ENCODE data around the gene NUP210. TPM values are rescaled to one million over a fixed set of nuclear protein-coding genes. Genes with fewer than 3 reads are reported as not detected.
"Not testable (repeated sequence)": the region's sequence is repeated elsewhere in the genome, so short reads cannot be mapped to it uniquely, and the experiment has no call there.

NUP210 gene
- total RNA-seq, 2 experiments from 2014 or later: 196 to 204 TPM

DNA sequence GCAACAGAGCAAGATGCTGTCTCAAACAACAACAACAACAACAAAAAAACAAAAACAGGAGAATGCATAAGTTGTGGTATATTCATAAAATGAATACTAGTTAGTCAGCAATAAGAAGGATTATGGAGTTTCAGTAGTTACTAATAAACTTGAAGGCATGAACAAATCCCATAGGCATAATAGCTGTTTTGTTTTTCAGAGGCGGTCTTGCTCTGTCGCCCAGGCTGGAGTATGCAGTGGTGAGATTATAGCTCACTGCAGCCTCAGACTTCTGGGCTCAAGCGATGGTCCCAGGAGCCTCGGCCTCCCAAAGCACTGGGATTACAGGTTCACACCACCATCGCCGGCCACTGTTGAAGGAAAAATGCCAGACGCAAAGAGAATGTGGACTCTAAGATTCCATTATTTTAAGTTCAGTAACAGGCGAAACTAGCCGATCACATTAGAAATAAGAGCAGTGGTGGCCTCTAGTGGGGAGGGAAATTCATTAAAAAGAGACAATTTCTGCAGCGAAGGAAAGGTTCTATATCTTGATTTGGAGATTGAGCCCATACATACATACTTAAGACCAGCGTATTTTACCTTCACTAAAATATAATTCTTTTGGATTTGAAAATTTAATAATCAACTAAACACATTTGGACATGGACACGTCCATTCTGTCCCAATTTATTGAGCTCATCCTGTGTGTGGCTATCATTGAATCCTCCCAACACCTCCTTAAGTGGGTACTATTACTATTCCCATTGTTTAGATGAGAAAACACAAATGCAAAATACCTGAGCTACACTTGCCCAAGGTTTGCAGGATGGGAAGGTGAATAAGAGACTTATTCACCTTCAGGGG is 32.6 kb upstream of the NUP210 start:
- peaks cover 26% of the 10 kb centered on the region for H3K4me1 Mint-ChIP-seq
- POLR2A ChIA-PET: no interaction called here
- H3K27ac Mint-ChIP-seq: peak overlapping the region; percentile 90
- H3K27me3 Mint-ChIP-seq: peaks cover 2% of the 10 kb centered on the region
- DNase-seq: peak; percentile 69
- no peaks in the 10 kb centered on the region for H3K9me3 Mint-ChIP-seq
- CTCF ChIA-PET: interaction anchor here (0.6 to 4.8 kb wide), 17 partner anchors 10 to 440 kb away, joined by 3 to 37 read pairs (median 4); partner anchors contain the start of gene NUP210
- peak overlapping the region; percentile 85 for H3K4me3 Mint-ChIP-seq
- H3K36me3 Mint-ChIP-seq (ENCODE audit: low read depth): no peaks in the 10 kb centered on the region

DNA sequence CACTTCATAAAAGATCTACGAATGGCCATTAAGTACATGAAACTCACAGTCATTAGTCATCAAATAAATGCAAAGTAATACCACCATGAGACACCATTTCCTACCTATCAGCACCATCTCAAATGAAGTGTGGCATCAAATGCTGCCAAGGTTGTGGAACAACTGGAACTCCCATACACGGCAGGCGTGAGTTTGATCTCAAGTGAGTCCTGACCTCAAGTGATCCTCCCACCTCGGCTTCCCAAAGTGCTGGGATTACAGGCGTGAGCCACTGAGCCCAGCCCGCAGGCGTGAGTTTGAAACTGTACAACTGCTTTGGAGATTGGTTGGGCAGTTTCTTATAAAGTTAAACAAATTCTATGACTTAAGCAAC is 31.2 kb upstream of the NUP210 start:
- ChIA-PET CTCF (interaction anchor here (0.7 to 4.8 kb wide), 13 partner anchors 11 to 659 kb away, joined by 3 to 37 read pairs (median 10); partner anchors contain the start of gene NUP210), POLR2A (interaction anchor here (0.6 kb wide), 1 partner anchor 927 kb away, joined by 3 read pairs; no protein-coding TSS in a partner anchor)
- H3K27me3 Mint-ChIP-seq: no peaks in the 10 kb centered on the region
- DNase-seq: peak; percentile 9
- peaks cover 26% of the 10 kb centered on the region for H3K4me1 Mint-ChIP-seq
- no peaks in the 10 kb centered on the region for H3K9me3 Mint-ChIP-seq
- H3K27ac Mint-ChIP-seq: peak overlapping the region; percentile 90
- no peaks in the 10 kb centered on the region for H3K36me3 Mint-ChIP-seq (ENCODE audit: low read depth)
- peak overlapping the region; percentile 85 for H3K4me3 Mint-ChIP-seq

DNA sequence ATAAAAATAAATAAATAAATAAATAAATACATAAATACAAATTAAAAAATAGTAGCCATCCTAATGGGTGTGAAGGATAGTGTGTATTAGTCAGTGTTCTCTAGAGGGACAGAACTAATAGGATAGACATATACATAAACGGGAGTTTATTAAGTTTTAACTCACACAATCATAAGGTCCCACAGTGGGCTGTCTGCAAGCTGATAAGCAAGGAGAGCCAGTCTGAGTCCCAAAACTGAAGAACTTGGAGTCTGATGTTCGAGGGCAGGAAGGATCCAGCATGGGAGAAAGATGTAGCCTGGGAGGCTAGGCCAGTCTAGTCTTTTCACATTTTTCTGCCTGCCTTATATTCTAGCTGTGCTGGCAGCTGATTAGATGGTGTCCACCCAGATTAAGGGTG is 22.8 kb upstream of the NUP210 start:
- H3K4me1 Mint-ChIP-seq; H3K27ac Mint-ChIP-seq; H3K27me3 Mint-ChIP-seq; H3K9me3 Mint-ChIP-seq; POLR2A ChIA-PET; H3K36me3 Mint-ChIP-seq (ENCODE audit: low read depth); H3K4me3 Mint-ChIP-seq; DNase-seq: not testable (repeated sequence)
- CTCF ChIA-PET: interaction anchor here (0.8 kb wide), 1 partner anchor 16 kb away, joined by 3 read pairs; no protein-coding TSS in a partner anchor

DNA sequence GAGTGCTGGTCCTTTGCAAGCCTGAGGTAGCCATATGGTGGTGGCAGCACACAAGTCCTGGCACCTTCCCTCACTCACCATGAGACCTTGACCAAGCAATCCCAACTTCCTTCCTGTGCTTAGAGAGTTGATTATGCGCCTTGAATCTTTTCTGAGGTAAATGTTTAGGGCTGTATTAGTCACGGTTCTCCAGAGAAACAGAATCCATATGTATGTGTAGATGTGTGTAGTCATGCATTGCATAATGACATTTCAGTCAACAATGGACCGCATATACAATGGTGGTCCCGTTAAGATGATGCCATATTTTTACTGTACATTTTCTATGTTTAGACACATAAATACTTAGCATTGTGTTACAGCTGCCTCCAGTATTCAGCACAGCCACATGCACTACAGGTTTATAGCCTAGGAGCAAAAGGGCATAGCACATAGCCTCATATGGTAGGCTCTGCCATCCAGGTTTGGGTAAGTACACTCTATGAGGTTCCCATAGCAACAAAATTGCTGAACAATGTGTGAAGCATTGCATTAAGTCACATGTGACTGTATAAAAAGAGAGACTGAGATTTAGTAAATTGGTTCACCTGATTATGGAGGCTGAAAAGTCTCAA is 20.2 kb upstream of the NUP210 start:
- no peaks in the 10 kb centered on the region for H3K4me1 Mint-ChIP-seq
- DNase-seq: no peak

DNA sequence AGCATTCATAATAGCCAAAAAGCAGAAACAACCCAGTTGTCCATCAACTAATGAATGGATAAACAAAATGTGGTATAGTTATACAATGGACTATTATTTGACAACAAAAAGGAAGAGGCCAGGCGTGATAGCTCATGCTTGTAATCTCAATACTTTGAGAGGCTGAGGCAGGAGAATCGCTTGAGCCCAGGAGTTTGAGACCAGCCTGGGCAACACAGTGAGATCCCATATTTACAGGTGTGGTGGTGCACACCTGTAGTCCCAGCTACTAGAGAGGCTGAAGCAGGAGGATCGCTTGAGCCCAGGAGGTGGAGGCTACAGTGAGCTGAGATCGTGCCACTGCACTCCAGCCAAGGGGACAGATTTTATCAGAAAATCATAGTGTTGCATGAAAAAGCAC is 16.1 kb upstream of the NUP210 start:
- CTCF ChIA-PET; DNase-seq; H3K27ac Mint-ChIP-seq; H3K4me1 Mint-ChIP-seq; POLR2A ChIA-PET; H3K36me3 Mint-ChIP-seq (ENCODE audit: low read depth); H3K4me3 Mint-ChIP-seq; H3K9me3 Mint-ChIP-seq: not testable (repeated sequence)
- H3K27me3 Mint-ChIP-seq: peaks cover 21% of the 10 kb centered on the region

More for the DNA sequence above, 20.2 kb upstream of the NUP210 start:
- no peak overlapping the region for H3K27ac Mint-ChIP-seq
- ChIA-PET CTCF (no interaction called here), POLR2A (no interaction called here)
- H3K4me3 Mint-ChIP-seq: no peak overlapping the region
- H3K36me3 Mint-ChIP-seq (ENCODE audit: low read depth): no peaks in the 10 kb centered on the region
- H3K27me3 Mint-ChIP-seq: peaks cover 13% of the 10 kb centered on the region
- H3K9me3 Mint-ChIP-seq: no peaks in the 10 kb centered on the region

DNA sequence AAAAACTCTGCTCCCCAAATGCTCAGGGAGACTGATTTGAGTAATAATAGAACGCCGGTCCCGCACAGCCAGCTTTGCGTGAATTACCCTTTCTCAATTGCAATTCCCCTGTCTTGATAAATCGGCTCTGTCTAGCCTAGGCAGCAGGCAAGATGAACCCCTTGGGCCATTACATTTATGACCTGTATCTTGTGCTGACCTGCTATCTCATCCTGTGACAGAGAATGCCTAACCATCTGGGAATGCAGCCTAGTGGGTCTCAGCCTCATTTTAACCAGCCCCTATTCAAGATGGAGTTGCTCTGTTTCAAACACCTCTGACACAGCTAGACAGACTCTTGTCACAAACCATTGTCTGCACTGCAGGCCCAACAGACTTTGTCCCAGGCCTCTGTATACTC is 13.8 kb upstream of the NUP210 start:
- CTCF ChIA-PET: interaction anchor here (0.8 to 2.0 kb wide), 3 partner anchors 27 to 85 kb away, joined by 3 to 6 read pairs (median 4); no protein-coding TSS in a partner anchor
- POLR2A ChIA-PET: interaction anchor here (0.6 kb wide), 1 partner anchor 64 kb away, joined by 3 read pairs; no protein-coding TSS in a partner anchor
- H3K4me1 Mint-ChIP-seq: peaks cover 7% of the 10 kb centered on the region
- peaks cover 6% of the 10 kb centered on the region for H3K9me3 Mint-ChIP-seq
- H3K4me3 Mint-ChIP-seq: no peak overlapping the region
- no peak overlapping the region for H3K27ac Mint-ChIP-seq
- H3K27me3 Mint-ChIP-seq: peaks cover 21% of the 10 kb centered on the region
- DNase-seq: no peak
- peaks cover 3% of the 10 kb centered on the region for H3K36me3 Mint-ChIP-seq (ENCODE audit: low read depth)

DNA sequence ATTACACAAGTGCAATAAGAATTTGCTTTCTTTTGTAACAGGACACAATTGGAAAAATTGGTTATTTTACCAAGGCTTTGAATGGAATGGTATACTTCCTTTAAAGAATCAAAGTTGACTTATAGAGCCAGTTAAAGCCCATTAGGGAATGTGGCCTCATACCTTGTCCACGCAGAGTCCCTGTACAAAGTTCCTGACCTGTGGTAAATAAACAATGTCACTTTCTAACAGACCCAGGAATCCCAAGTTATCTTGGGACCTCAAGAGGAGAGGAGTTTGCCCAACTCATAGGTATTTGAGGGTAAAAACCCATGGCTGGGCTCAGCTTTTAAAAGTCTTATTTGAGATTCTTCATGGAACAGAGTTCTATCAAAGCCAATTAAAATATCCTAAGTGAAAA is 12.0 kb upstream of the NUP210 start:
- Mint-ChIP-seq H3K4me1 (peaks cover 21% of the 10 kb centered on the region), H3K9me3 (peaks cover 6% of the 10 kb centered on the region), H3K27ac (no peak overlapping the region), H3K27me3 (peaks cover 19% of the 10 kb centered on the region), H3K36me3 (ENCODE audit: low read depth) (peaks cover 3% of the 10 kb centered on the region), H3K4me3 (no peak overlapping the region)
- DNase-seq: no peak
- CTCF ChIA-PET: interaction anchor here (2.0 kb wide), 1 partner anchor 25 kb away, joined by 6 read pairs; no protein-coding TSS in a partner anchor
- POLR2A ChIA-PET: no interaction called here

DNA sequence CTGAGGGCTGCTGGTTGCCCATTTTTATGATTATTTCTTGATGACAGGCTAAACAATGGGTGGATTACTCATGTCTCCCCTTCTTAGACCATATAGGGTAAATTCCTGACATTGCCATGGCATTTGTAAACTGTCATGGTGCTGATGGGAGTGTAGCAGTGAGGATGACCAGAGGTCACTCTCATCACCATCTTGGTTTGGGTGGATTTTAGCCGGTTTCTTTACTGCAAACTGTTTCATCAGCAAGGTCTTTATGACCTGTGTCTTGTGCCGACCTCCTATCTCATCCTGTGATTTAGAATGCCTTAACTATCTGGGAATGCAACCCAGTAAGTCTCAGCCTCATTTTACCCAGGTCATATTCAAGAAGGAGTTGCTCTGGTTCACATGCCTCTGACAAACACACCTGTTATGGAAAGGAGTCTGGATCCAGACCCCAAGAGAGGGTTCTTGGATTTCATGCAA is 10.3 kb upstream of the NUP210 start:
- H3K27me3 Mint-ChIP-seq; H3K9me3 Mint-ChIP-seq; H3K27ac Mint-ChIP-seq; H3K36me3 Mint-ChIP-seq (ENCODE audit: low read depth); POLR2A ChIA-PET; H3K4me3 Mint-ChIP-seq; DNase-seq: not testable (repeated sequence)
- CTCF ChIA-PET: interaction anchor here (0.9 kb wide), 1 partner anchor 21 kb away, joined by 3 read pairs; no protein-coding TSS in a partner anchor
- H3K4me1 Mint-ChIP-seq: peaks cover 27% of the 10 kb centered on the region

DNA sequence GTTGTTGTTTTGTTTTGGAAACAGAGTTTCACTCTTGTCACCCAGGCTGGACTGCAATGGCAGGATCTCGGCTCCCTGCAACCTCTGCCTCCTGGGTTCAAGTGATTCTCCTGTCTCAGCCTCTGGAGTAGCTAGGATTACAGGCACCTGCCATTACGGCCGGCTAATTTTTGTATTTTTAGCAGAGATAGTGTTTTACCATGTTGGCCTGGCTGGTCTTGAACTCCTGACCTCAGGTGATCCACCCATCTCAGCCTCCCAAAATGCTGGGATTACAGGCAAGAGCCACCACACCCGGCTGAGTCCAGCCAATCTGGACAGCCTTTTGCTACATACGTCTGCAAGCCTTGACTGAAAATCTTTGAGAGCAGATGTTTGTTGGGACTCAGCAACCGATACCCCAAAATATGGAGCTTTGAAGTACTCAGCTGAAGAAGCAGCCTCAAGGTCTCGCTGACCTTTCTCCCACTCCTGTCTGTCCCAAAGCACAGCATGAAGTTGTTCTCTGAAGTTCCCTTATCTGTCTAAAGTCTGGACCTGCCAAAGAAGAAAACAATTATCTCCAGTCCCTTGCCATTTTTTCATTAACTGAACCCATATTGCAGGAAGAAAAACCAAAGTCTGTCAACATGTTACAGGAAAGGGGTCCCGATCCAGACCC is 9.6 kb upstream of the NUP210 start:
- Mint-ChIP-seq H3K4me3 (no peak overlapping the region), H3K27ac (peak overlapping the region; percentile 76)

DNA sequence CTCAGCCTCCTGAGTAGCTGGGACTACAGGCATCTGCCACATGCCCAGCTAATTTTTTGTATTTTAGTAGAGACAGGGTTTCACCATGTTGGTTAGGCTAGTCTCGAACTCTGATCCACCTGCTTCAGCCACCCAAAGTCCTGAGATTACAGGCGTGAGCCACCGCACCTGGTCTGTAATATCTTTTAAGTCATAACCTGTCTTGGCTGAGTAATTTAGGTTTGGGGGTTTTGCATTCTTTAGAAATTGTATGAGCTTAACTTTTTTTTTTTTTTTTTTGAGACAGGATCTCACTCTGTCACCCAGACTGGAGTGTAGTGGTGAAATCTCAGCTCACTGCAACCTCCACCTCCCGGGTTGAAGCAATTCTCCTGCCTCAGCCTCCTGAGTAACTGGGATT is 8.6 kb upstream of the NUP210 start:
- H3K27me3 Mint-ChIP-seq; H3K4me3 Mint-ChIP-seq; H3K36me3 Mint-ChIP-seq (ENCODE audit: low read depth); POLR2A ChIA-PET; DNase-seq; H3K9me3 Mint-ChIP-seq: not testable (repeated sequence)
- Mint-ChIP-seq H3K27ac (peak overlapping the region; percentile 76), H3K4me1 (peaks cover 40% of the 10 kb centered on the region)
- CTCF ChIA-PET: interaction anchor here (0.6 to 3.4 kb wide), 4 partner anchors 9 to 94 kb away, joined by 3 to 26 read pairs (median 4); no protein-coding TSS in a partner anchor

More for the DNA sequence above, 9.6 kb upstream of the NUP210 start:
- peaks cover 6% of the 10 kb centered on the region for H3K9me3 Mint-ChIP-seq
- H3K36me3 Mint-ChIP-seq (ENCODE audit: low read depth): peaks cover 3% of the 10 kb centered on the region
- H3K27me3 Mint-ChIP-seq: peaks cover 6% of the 10 kb centered on the region
- CTCF ChIA-PET: no interaction called here
- H3K4me1 Mint-ChIP-seq: peaks cover 33% of the 10 kb centered on the region
- POLR2A ChIA-PET: no interaction called here
- DNase-seq: no peak

DNA sequence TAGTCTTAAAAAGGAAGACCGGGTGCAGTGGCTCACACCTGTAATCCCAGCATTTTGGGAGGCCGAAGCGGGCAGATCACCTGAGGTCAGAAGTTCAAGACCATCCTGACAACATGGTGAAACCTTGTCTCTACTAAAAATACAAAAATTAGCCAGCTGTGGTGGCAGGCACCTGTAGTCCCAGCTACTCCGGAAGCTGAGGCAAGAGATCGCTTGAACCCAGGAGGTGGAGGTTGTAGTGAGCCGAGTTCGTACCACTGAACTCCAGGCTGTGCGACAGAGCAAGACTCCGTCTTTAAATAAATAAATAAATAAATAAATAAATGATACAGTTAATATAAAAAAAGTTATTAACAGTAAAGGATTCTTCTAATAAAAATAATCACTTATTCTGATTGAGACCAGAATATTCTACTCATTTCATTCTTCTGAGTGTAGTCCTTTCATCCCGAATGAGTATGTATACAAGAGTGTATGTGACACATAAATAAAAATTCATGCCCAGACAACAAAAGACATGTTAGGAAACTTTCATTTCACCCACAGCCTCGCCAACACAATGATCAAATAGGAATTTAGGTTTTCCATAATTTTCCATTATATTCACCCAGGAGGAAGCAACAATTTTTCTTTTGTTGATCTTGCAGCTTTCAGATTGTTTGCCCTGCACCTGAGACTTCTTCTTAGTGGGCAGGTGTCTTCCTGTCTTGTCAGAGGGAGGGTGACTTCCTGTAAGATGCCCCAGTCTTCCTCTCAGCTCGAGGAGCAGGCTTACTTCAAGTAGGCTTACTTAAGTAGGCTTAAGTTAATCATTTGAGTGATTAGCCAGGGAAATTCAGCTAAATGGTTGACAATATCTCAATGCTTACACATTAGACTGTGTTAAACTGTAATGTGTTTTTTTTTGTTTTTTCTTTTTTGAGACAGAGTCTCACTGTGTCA is 7.8 kb upstream of the NUP210 start:
- CTCF ChIA-PET: interaction anchor here (1.2 to 3.4 kb wide), 2 partner anchors 10 kb away, joined by 4 to 26 read pairs; no protein-coding TSS in a partner anchor
- H3K4me3 Mint-ChIP-seq: peak overlapping the region; percentile 13
- peak overlapping the region; percentile 76 for H3K27ac Mint-ChIP-seq
- H3K36me3 Mint-ChIP-seq (ENCODE audit: low read depth): peaks cover 3% of the 10 kb centered on the region
- H3K27me3 Mint-ChIP-seq: peaks cover under 1% of the 10 kb centered on the region
- POLR2A ChIA-PET: no interaction called here
- peaks cover 46% of the 10 kb centered on the region for H3K4me1 Mint-ChIP-seq
- peaks cover 6% of the 10 kb centered on the region for H3K9me3 Mint-ChIP-seq
- DNase-seq: peak; percentile 57

DNA sequence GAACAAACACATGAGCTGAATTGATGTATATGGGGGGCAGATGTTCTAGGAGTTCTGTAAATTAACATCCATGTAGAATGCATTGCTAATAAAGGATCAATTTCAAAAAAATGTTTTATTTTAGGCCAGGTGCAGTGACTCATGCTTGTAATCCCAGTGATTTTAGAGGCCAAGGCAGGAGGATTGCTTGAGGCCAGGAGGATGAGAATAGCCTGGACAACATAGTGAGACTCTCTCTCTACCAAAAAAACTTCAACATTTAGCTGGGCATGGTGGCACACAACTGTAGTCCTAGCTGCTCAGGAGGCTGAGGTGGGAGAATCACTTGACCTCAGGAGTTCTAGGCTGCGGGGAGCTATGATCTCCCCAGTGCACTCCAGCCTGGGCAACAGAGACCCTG is 6.5 kb upstream of the NUP210 start:
- no peaks in the 10 kb centered on the region for H3K27me3 Mint-ChIP-seq
- H3K36me3 Mint-ChIP-seq (ENCODE audit: low read depth): peaks cover 3% of the 10 kb centered on the region
- H3K27ac Mint-ChIP-seq: peak overlapping the region; percentile 46
- H3K4me1 Mint-ChIP-seq: peaks cover 54% of the 10 kb centered on the region
- peaks cover 6% of the 10 kb centered on the region for H3K9me3 Mint-ChIP-seq
- ChIA-PET CTCF (interaction anchor here (0.7 to 3.4 kb wide), 5 partner anchors 9 to 80 kb away, joined by 3 to 26 read pairs (median 3); no protein-coding TSS in a partner anchor), POLR2A (no interaction called here)
- no peak for DNase-seq
- no peak overlapping the region for H3K4me3 Mint-ChIP-seq
